K562 (cell line): ENCODE measurements around the gene DEDD. TPM values are rescaled to one million over a fixed set of nuclear protein-coding genes. Genes with fewer than 3 reads are reported as not detected.
A peak's percentile ranks its signal among the peaks of the same experiment; 100 is the strongest.

Experiments used
- CBX2 ChIP-seq: fragments of 200-600 bp; sonication (generic); IDR thresholded peaks from one replicate; pipeline ENCODE4 v1.6.1; 2012; ENCODE audit warnings: mild to moderate bottlenecking, low read length, inconsistent platforms; ENCODE audit not compliant: insufficient read depth, poor library complexity, severe bottlenecking
- CHCHD3 ChIP-seq: fragments of 250-450 bp; sonication (Bioruptor Pico); IDR thresholded peaks from 2 replicates; pipeline ENCODE4 v2.1.2; 2022; ENCODE audit warnings: mild to moderate bottlenecking
- E2F5 ChIP-seq: sonication (generic); formaldehyde crosslinking; IDR thresholded peaks from 2 replicates; pipeline ENCODE4 v1.8.0; 2022; ENCODE audit warnings: mild to moderate bottlenecking, missing genetic modification reagents
- GTF2A2 ChIP-seq: IDR thresholded peaks from 2 replicates; pipeline ENCODE4 v1.6.1; 2016; ENCODE audit warnings: mild to moderate bottlenecking, missing genetic modification characterization, missing compliant biosample characterization
- HNRNPK ChIP-seq: fragments of 200-400 bp; formaldehyde crosslinking; IDR thresholded peaks from one replicate; pipeline ENCODE4 v1.6.1; 2018; ENCODE audit warnings: mild to moderate bottlenecking, low read depth, low read length; ENCODE audit not compliant: poor library complexity, severe bottlenecking
- MCM5 ChIP-seq: fragments of 450-650 bp; IDR thresholded peaks from 2 replicates; pipeline ENCODE4 v1.6.1; 2016; ENCODE audit warnings: low read depth
- MNT ChIP-seq, 2 experiments: fragments of 450-650 bp; conservative IDR thresholded peaks; 2 replicates each; pipeline ENCODE4 v1.6.1; 2017; ENCODE audit warnings: mild to moderate bottlenecking in 2 of 2, moderate library complexity in 2 of 2
- PTRF ChIP-seq: fragments of 450-650 bp; IDR thresholded peaks from 2 replicates; pipeline ENCODE4 v1.6.1; 2016; ENCODE audit warnings: mild to moderate bottlenecking, missing genetic modification characterization, missing compliant biosample characterization
- SMARCC2 ChIP-seq: fragments of 450-650 bp; IDR thresholded peaks from 2 replicates; pipeline ENCODE4 v1.6.1; 2017; ENCODE audit warnings: antibody characterized with exemption, moderate library complexity, mild to moderate bottlenecking, low read depth
- ZBTB43 ChIP-seq: sonication (generic); formaldehyde crosslinking; IDR thresholded peaks from 2 replicates; pipeline ENCODE4 v1.8.0; 2023; ENCODE audit warnings: mild to moderate bottlenecking, missing genetic modification reagents
- ZNF780A ChIP-seq: fragments of 250-450 bp; sonication (Bioruptor Pico); IDR thresholded peaks from 2 replicates; pipeline ENCODE4 v1.5.0; 2021; ENCODE audit warnings: mild to moderate bottlenecking
- polyA plus RNA-seq, 8 experiments: library from polyadenylated mRNA; depleted of rRNA in 4 of 8; stranded (reverse) in 5 of 8; unstranded in 3 of 8; fragments of >200 nt; fragmentation: Nextera tagmentation in 2 of 8; fragmentation: Illumina TruSeq in 1 of 8; extraction: Ambion mirVana in 2 of 8; extraction: Trizol in 1 of 8; gene quantifications; 2 replicates each; pipeline versions ENCODE4 v1.2.1 to v1.2.3, GENCODE V29; 2011 to 2014; ENCODE audit warnings: inconsistent platforms in 1 of 8, missing spikeins in 1 of 8
- total RNA-seq, 7 experiments: library from RNA; depleted of rRNA in 6 of 7; stranded (reverse); fragments of >200 nt in 6 of 7; fragmentation: Illumina TruSeq in 2 of 7; extraction: Trizol in 2 of 7; gene quantifications; 2 replicates each; pipeline versions ENCODE4 v1.2.1 to v1.2.3, GENCODE V29; 2011 to 2021; ENCODE audit warnings: low replicate concordance in 1 of 7
- TF ChIP-seq, protein P1 (sequence below): fragments of 250-450 bp; sonication (Bioruptor Pico); IDR thresholded peaks from 2 replicates; pipeline ENCODE4 v1.8.0; 2021; ENCODE audit warnings: moderate library complexity, mild to moderate bottlenecking, inconsistent platforms
- TF ChIP-seq, protein P2 (sequence below): fragments of 450-650 bp; IDR thresholded peaks from 2 replicates; pipeline ENCODE4 v1.6.1; 2016; ENCODE audit warnings: borderline replicate concordance
- TF ChIP-seq, protein P3 (sequence below): sonication (generic); formaldehyde crosslinking; IDR thresholded peaks from 2 replicates; pipeline ENCODE4 v1.8.0; 2022; ENCODE audit warnings: missing genetic modification reagents, mild to moderate bottlenecking, borderline replicate concordance
- TF ChIP-seq, protein P4 (sequence below): fragments of 250-450 bp; sonication (Bioruptor Pico); IDR thresholded peaks from 2 replicates; pipeline ENCODE4 v1.5.1; 2021; ENCODE audit warnings: mild to moderate bottlenecking
- TF ChIP-seq, protein P5 (sequence below), 3 experiments: fragments of 200-800 bp in 1 of 3; sonication (Bioruptor generic) in 1 of 3; sonication (generic) in 1 of 3; formaldehyde crosslinking in 1 of 3; IDR thresholded peaks; 2 replicates each; pipeline versions ENCODE4 v1.6.1 to v1.8.0; 2016 to 2022; ENCODE audit warnings: mild to moderate bottlenecking in 2 of 3, missing compliant biosample characterization in 2 of 3, missing genetic modification characterization in 2 of 3, missing genetic modification reagents in 1 of 3

DEDD gene
- total and polyA plus RNA-seq, 9 of the 15 experiments (the other 6 are each of a cell fraction or from before 2014, with no cell fraction given), result 11.6 to 41.0 (median 16.8) TPM

GRCh38 chr1:161082996-161083747 lies 49.3 kb downstream of the DEDD start (continued):
- TF ChIP-seq, protein P1, sequence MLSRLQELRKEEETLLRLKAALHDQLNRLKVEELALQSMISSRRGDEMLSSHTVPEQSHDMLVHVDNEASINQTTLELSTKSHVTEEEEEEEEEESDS (CRISPR knock-in tag), result no peak
- TF ChIP-seq SMARCC2, result 0 out of 2 replicates have a peak, but pooled peaks have one; percentile 29
- TF ChIP-seq CBX2, result no peak
- no peak for TF ChIP-seq GTF2A2 (tag)
- TF ChIP-seq E2F5 (CRISPR knock-in tag), result no peak
- TF ChIP-seq PTRF (tag), result no peak
- TF ChIP-seq, protein P2, sequence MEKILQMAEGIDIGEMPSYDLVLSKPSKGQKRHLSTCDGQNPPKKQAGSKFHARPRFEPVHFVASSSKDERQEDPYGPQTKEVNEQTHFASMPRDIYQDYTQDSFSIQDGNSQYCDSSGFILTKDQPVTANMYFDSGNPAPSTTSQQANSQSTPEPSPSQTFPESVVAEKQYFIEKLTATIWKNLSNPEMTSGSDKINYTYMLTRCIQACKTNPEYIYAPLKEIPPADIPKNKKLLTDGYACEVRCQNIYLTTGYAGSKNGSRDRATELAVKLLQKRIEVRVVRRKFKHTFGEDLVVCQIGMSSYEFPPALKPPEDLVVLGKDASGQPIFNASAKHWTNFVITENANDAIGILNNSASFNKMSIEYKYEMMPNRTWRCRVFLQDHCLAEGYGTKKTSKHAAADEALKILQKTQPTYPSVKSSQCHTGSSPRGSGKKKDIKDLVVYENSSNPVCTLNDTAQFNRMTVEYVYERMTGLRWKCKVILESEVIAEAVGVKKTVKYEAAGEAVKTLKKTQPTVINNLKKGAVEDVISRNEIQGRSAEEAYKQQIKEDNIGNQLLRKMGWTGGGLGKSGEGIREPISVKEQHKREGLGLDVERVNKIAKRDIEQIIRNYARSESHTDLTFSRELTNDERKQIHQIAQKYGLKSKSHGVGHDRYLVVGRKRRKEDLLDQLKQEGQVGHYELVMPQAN, result no peak
- no peak for TF ChIP-seq MCM5
- TF ChIP-seq, protein P3, sequence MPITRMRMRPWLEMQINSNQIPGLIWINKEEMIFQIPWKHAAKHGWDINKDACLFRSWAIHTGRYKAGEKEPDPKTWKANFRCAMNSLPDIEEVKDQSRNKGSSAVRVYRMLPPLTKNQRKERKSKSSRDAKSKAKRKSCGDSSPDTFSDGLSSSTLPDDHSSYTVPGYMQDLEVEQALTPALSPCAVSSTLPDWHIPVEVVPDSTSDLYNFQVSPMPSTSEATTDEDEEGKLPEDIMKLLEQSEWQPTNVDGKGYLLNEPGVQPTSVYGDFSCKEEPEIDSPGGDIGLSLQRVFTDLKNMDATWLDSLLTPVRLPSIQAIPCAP (CRISPR knock-in tag), result no peak
- TF ChIP-seq, protein P4, sequence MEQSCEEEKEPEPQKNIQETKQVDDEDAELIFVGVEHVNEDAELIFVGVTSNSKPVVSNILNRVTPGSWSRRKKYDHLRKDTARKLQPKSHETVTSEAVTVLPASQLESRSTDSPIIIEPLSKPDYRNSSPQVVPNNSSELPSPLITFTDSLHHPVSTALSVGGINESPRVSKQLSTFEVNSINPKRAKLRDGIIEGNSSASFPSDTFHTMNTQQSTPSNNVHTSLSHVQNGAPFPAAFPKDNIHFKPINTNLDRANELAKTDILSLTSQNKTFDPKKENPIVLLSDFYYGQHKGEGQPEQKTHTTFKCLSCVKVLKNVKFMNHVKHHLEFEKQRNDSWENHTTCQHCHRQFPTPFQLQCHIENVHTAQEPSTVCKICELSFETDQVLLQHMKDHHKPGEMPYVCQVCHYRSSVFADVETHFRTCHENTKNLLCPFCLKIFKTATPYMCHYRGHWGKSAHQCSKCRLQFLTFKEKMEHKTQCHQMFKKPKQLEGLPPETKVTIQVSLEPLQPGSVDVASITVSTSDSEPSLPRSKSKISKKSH, result no peak
- TF ChIP-seq MNT (conservative IDR thresholded peaks at IDR 0.05), result no peak
- no peak for TF ChIP-seq ZNF780A
- no peak for TF ChIP-seq ZBTB43 (CRISPR knock-in tag)
- TF ChIP-seq HNRNPK, result no peak
- TF ChIP-seq CHCHD3 (CRISPR knock-in tag), result no peak
- TF ChIP-seq, protein P5, sequence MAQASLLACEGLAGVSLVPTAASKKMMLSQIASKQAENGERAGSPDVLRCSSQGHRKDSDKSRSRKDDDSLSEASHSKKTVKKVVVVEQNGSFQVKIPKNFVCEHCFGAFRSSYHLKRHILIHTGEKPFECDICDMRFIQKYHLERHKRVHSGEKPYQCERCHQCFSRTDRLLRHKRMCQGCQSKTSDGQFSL (CRISPR knock-in tag; IDR thresholded peaks at IDR 0.05), result no peak
- TF ChIP-seq, protein P5 (tag; IDR thresholded peaks at IDR 0.05), result no peak
